Mucosa of descending colon (tissue), 3 donors: Measurements from ENCODE around the gene LRP1B. TPM values are rescaled to one million over a fixed set of nuclear protein-coding genes. Genes with fewer than 3 reads are reported as not detected.

Experiments used
- ATAC-seq: fragments of 200-7000 bp; cut with Tn5 transposase; one replicate; pipeline ENCODE4 v1.9.1; 2020; ENCODE audit warnings: mild to moderate bottlenecking, moderate library complexity
- DNase-seq, 3 donors: peaks; one replicate each; pipeline ENCODE4 v3.0.0-alpha.2; 2020
- H3K36me3 ChIP-seq: fragments of 200-600 bp; one replicate; pipeline ENCODE4 v1.8.0; 2021; ENCODE audit warnings: low read depth, mild to moderate bottlenecking
- H3K4me1 ChIP-seq: fragments of 200-600 bp; one replicate; pipeline ENCODE4 v1.8.0; 2021; ENCODE audit warnings: low read depth, mild to moderate bottlenecking
- H3K4me3 ChIP-seq: fragments of 200-600 bp; one replicate; pipeline ENCODE4 v1.8.0; 2021; ENCODE audit warnings: mild to moderate bottlenecking
- H3K9me3 ChIP-seq: fragments of 200-600 bp; one replicate; pipeline ENCODE4 v1.8.0; 2021; ENCODE audit warnings: mild to moderate bottlenecking
- intact Hi-C, 2 donors: fragments of 100-400 bp; cut with DNase I in 1 of 2; cut with micrococcal nuclease in 1 of 2; formaldehyde crosslinking; loops; one replicate each; pipeline versions ENCODE4 v1.11.0 to v1.11.1; 2022; cut with DNase I, micrococcal nuclease
- total RNA-seq, 3 donors: library from RNA; stranded (reverse); fragmentation: NEBNext Ultra II Directional in 2 of 3; extraction: Animal tissue kit (Norgen Biotek cat#: 25700) in 2 of 3; gene quantifications; one replicate each; pipeline versions ENCODE4 v1.2.1 to v1.2.4, GENCODE V29; 2021 to 2023
- TF ChIP-seq, protein P1 (sequence below): fragments of 200-600 bp; IDR thresholded peaks from one replicate; pipeline ENCODE4 v1.8.0; 2022; ENCODE audit warnings: antibody characterized with exemption, mild to moderate bottlenecking
- donor health status: DM: no; HTN: no; CAD: no; lungs with moderate emphysema.
- donor health status: DM: no; HTN: no; CAD: no.
- donor health status: DM: no; HTN: yes; CAD: no.

Gene LRP1B
- total RNA-seq, 3 donors from 2014 or later = 0.12 to 1.6 (median 0.20) TPM

DNA sequence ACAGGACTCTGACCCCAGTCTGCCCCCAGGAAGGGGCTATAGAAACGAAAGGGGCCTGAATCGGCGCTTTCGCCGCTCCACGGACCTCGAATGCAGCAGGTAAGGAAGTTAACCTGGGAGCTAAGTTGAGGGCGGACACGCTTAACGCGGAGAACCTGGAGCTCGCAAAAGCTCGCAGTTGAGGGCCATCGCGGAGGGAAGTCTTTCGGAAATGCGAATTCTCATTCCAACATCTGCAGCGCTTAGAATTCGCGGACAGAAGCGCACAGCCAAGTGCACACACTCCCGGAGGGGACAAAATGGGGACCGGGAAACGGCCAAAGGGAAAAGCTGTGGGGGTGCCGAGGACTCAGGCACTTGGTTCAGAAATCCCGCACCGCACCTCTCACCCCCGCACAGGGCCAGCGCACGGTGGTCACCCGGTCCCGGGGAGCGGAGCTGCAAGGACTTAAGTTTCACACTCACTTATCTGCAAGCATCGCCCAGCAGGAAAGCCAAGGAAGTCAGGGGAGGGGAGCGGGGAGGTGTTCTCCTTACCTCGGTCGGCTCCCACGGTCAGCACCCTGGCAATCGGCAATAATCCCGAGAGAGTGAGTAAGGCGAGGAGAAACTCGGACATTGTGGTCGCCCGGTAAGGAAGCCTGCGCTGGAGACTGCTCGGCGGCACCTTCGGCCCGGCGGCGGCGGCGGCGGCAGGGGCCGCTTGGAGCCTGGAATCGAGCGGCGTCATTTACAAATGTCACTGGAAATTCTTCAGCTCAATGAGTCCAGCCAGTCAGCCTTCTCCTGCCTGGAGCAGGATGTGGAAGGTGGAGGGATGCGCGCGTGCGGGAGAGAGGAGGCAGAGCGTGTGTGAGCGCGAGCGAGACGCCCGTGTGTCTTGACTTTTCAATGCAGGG, 456 bp downstream of the LRP1B start:
- peaks cover 14% of the 10 kb centered on the region for H3K4me1 ChIP-seq
- intact Hi-C loops = no loop called here
- H3K36me3 ChIP-seq = no peaks in the 10 kb centered on the region
- H3K9me3 ChIP-seq = no peaks in the 10 kb centered on the region
- TF ChIP-seq, protein P1, sequence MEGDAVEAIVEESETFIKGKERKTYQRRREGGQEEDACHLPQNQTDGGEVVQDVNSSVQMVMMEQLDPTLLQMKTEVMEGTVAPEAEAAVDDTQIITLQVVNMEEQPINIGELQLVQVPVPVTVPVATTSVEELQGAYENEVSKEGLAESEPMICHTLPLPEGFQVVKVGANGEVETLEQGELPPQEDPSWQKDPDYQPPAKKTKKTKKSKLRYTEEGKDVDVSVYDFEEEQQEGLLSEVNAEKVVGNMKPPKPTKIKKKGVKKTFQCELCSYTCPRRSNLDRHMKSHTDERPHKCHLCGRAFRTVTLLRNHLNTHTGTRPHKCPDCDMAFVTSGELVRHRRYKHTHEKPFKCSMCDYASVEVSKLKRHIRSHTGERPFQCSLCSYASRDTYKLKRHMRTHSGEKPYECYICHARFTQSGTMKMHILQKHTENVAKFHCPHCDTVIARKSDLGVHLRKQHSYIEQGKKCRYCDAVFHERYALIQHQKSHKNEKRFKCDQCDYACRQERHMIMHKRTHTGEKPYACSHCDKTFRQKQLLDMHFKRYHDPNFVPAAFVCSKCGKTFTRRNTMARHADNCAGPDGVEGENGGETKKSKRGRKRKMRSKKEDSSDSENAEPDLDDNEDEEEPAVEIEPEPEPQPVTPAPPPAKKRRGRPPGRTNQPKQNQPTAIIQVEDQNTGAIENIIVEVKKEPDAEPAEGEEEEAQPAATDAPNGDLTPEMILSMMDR = no peak
- H3K4me3 ChIP-seq = no peak overlapping the region
- ATAC-seq = peak; percentile 84
- peak; percentile 47 to 69 (median 64) for DNase-seq

DNA sequence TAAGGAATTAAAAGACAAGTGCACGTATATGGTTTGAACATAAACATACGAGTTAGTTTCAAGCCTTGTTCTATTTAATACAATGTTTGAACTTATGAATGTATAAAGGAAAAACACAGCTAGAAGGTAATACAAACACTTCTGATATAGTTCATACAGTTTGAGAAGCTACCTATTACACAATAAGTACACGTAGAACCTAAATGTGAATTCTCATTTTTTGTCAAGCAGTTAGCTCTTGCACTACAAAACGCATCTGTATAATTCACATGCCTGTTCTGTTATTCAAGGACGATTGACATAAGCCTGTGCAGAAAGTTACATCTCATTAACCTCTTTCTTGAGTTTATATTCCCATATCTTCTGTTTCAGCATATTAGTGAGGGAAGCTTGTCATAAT, 2.7 kb downstream of the LRP1B start:
- H3K4me1 ChIP-seq = peaks cover 14% of the 10 kb centered on the region
- H3K36me3 ChIP-seq = no peaks in the 10 kb centered on the region
- DNase-seq = no peak
- ATAC-seq = no peak
- no peaks in the 10 kb centered on the region for H3K9me3 ChIP-seq
- H3K4me3 ChIP-seq = no peak overlapping the region
- intact Hi-C loops = no loop called here
- TF ChIP-seq, protein P1 = no peak

DNA sequence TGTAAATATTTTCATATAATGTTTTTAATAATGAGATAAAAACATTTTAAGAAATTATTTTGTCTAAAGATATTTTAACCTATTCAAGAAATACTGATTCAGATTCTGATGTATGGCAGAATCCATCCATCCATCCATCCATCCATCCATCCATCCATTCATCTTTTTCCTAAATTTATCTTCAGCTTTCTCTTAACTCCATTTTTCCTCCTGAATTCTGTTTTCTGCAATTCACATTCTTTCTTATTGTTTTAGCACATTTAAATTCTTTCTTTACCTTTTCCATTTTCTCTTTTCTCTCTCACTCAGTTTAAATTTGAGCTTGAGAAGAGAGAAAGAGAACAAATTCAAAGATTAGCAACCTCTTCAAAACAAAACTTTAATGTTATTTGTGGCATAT, 3.6 kb downstream of the LRP1B start:
- DNase-seq = no peak
- no peaks in the 10 kb centered on the region for H3K9me3 ChIP-seq
- no peak for ATAC-seq
- peaks cover 14% of the 10 kb centered on the region for H3K4me1 ChIP-seq
- H3K4me3 ChIP-seq = no peak overlapping the region
- TF ChIP-seq, protein P1 = no peak
- intact Hi-C loops = no loop called here
- no peaks in the 10 kb centered on the region for H3K36me3 ChIP-seq

DNA sequence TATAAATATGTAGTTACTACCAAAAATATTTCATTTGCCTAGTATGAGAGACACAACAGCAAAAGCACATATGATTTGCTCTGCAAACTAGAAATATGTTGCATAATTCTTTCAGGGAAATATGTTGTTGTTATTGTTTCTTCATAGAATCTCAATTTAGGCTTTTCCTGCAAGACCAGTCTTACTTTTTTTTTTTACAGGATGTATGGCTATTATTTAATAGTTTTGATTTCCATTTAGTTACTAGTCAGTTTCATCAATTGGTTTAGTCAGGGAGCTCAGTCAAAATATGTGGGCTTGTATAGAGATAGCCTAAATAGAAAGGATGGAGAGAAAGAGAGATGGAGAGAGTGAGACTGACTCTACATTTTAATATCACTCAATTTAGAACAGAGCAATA, 6.1 kb downstream of the LRP1B start:
- no peaks in the 10 kb centered on the region for H3K36me3 ChIP-seq
- no peak for DNase-seq
- ATAC-seq = no peak
- TF ChIP-seq, protein P1 = no peak
- H3K4me3 ChIP-seq = no peak overlapping the region
- no peaks in the 10 kb centered on the region for H3K9me3 ChIP-seq
- no peaks in the 10 kb centered on the region for H3K4me1 ChIP-seq
- intact Hi-C loops = no loop called here

DNA sequence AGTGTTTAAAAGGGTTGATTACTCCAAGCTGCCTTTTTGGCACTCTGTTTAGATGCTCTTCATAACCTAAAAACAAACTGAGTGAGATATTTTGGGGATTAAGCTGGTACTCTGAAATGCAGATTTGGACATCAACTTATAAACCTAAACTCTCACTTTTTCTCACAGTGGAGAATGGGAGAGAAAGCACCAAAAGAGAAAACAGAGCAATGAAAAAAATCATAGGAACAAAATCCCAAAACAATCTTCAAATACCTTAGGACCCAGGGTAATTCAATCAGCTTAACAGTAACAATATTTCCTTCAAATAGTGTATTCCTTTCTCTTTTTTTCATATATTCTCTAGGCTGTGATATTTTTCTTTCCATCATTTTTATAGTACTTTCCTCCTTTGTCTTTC, 11.5 kb downstream of the LRP1B start:
- DNase-seq (no peak), ATAC-seq (no peak)
- Histone ChIP-seq H3K9me3 (no peaks in the 10 kb centered on the region), H3K36me3 (no peaks in the 10 kb centered on the region), H3K4me3 (no peak overlapping the region), H3K4me1 (no peaks in the 10 kb centered on the region)
- intact Hi-C loops = no loop called here
- TF ChIP-seq, protein P1 = no peak
